Body of pancreas (tissue), 4 donors: ENCODE measurements around the gene NSFL1C. TPM values are rescaled to one million over a fixed set of nuclear protein-coding genes. Genes with fewer than 3 reads are reported as not detected.
A peak's percentile ranks its signal among the peaks of the same experiment; 100 is the strongest.
"Not testable (repeated sequence)": the region's sequence is repeated elsewhere in the genome, so short reads cannot be mapped to it uniquely, and the experiment has no call there.

Experiments used
- ATAC-seq: fragments of 150-250 bp; one replicate; pipeline ENCODE4 v1.9.1; 2016
- DNase-seq, 4 donors: peaks; one replicate each; pipeline ENCODE4 v3.0.0-alpha.2; 2019
- H3K27ac ChIP-seq, 4 donors: fragments of 200-600 bp; sonication (generic); 1 replicate in 3 of 4; 2 replicates in 1 of 4; pipeline versions ENCODE4 v1.5.1 to v1.6.1; 2016 to 2019; ENCODE audit warnings: mild to moderate bottlenecking in 1 of 4, mixed read lengths in 1 of 4, moderate library complexity in 1 of 4
- H3K27me3 ChIP-seq, 2 donors: fragments of 200-600 bp; sonication (generic); one replicate each; pipeline ENCODE4 v1.6.0; 2016; ENCODE audit warnings: mild to moderate bottlenecking in 1 of 2
- H3K36me3 ChIP-seq, 2 donors: fragments of 200-600 bp; sonication (generic); replicated peaks in 1 of 2; 2 replicates each; pipeline ENCODE4 v1.5.1; 2016; ENCODE audit warnings: low read depth in 2 of 2; ENCODE audit not compliant: insufficient read depth in 1 of 2
- H3K4me1 ChIP-seq: fragments of 200-600 bp; sonication (generic); one replicate; pipeline ENCODE4 v1.6.0; 2016
- H3K4me3 ChIP-seq, 2 donors: fragments of 200-600 bp; sonication (generic); 1 replicate in 1 of 2; 2 replicates in 1 of 2; pipeline ENCODE4 v1.5.1; 2016 to 2019
- H3K9me3 ChIP-seq, 3 donors: fragments of 200-600 bp; sonication (generic); 1 replicate in 2 of 3; 2 replicates in 1 of 3; pipeline ENCODE4 v1.5.1; 2016
- POLR2A ChIP-seq, 3 donors: fragments of 450-650 bp; IDR thresholded peaks; one replicate each; pipeline ENCODE4 v1.6.1; 2016; ENCODE audit warnings: antibody characterized with exemption in 3 of 3, mild to moderate bottlenecking in 2 of 3
- WGBS, 2 donors: methylation state at CpG; one replicate each; pipeline ENCODE4 v1.1.5; 2017; 5-methylcytosine and 5-hydroxymethylcytosine counted together
- intact Hi-C: fragments of 100-400 bp; cut with DNase I; formaldehyde crosslinking; loops from one replicate; pipeline ENCODE4 v1.15.1; 2023
- total RNA-seq, 2 donors: library from RNA; depleted of rRNA; stranded (reverse); fragments of >200 nt; gene quantifications; one replicate each; pipeline ENCODE4 v1.1.0, GENCODE V29; 2016
- TF ChIP-seq, protein P1 (sequence below), 7 experiments: fragments of 450-650 bp in 4 of 7; fragments of 200-600 bp in 3 of 7; sonication (generic) in 3 of 7; IDR thresholded peaks; one replicate each; pipeline ENCODE4 v1.5.1; 2016 to 2019; ENCODE audit warnings: antibody characterized with exemption in 7 of 7

The NSFL1C gene
- total RNA-seq, 2 donors from 2014 or later: 23.1 to 33.7 TPM

DNA sequence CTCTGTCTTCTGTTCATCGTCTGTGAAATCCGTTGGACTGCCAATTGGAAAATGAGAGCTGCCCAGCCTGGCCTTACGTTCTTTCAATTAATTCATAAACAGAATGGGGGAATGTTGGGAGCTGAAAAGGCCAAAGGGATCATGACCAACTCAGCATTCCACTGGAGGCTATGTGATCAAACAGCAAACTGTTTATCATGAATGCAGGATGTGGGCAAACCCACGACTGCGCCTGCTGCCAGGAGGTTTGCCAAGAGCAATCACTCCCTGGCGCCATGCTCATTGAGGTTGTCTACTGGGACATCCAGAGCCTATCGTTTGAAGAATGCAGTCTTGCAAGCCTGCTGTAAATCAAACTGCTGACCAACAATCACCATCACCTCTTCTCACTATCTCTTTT is 64.5 kb downstream of the NSFL1C start:
- ATAC-seq: no peak
- no peak for DNase-seq
- intact Hi-C loops: no loop called here
- no peak overlapping the region for H3K4me3 ChIP-seq
- no peaks in the 10 kb centered on the region for H3K36me3 ChIP-seq
- H3K4me1 ChIP-seq: no peaks in the 10 kb centered on the region
- no peaks in the 10 kb centered on the region for H3K27me3 ChIP-seq
- H3K27ac ChIP-seq: no peak overlapping the region
- WGBS, 2 donors: 72 to 73% methylated on average over 7 of the region's 7 CpGs
- H3K9me3 ChIP-seq: no peaks in the 10 kb centered on the region
- no peak for TF ChIP-seq POLR2A (IDR thresholded peaks at IDR 0.05)
- TF ChIP-seq, protein P1, sequence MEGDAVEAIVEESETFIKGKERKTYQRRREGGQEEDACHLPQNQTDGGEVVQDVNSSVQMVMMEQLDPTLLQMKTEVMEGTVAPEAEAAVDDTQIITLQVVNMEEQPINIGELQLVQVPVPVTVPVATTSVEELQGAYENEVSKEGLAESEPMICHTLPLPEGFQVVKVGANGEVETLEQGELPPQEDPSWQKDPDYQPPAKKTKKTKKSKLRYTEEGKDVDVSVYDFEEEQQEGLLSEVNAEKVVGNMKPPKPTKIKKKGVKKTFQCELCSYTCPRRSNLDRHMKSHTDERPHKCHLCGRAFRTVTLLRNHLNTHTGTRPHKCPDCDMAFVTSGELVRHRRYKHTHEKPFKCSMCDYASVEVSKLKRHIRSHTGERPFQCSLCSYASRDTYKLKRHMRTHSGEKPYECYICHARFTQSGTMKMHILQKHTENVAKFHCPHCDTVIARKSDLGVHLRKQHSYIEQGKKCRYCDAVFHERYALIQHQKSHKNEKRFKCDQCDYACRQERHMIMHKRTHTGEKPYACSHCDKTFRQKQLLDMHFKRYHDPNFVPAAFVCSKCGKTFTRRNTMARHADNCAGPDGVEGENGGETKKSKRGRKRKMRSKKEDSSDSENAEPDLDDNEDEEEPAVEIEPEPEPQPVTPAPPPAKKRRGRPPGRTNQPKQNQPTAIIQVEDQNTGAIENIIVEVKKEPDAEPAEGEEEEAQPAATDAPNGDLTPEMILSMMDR (IDR thresholded peaks at IDR 0.05): no peak

DNA sequence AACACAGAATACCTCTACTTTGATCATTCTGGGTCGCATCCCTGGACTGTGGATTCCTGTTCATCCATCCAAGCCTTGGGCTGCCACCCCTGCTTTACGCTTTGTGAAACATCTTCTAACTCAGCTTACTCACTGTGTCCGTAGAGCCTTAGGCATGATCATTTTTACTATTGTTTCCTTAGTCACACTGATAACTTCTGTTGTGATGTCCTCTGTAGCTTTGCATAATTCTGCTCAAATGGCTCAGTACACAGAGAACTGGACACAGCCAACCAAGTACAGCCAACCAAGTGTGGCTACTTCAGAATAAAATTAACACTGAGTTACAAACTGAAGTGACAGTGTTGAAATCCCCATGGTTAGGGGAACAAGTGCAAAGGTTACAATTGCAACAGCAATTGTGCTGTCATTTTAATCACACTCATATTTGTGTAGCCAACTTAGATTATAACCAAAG is 65.2 kb downstream of the NSFL1C start:
- Histone ChIP-seq H3K36me3 (no peaks in the 10 kb centered on the region), H3K4me1 (no peaks in the 10 kb centered on the region), H3K27me3 (no peaks in the 10 kb centered on the region), H3K4me3 (no peak overlapping the region), H3K27ac (no peak overlapping the region), H3K9me3 (no peaks in the 10 kb centered on the region)
- DNase-seq (no peak), ATAC-seq (no peak)
- TF ChIP-seq, protein P1 (IDR thresholded peaks at IDR 0.05): no peak
- no peak for TF ChIP-seq POLR2A (IDR thresholded peaks at IDR 0.05)
- intact Hi-C loops: no loop called here
- 85% methylated on average over 3 of the region's 3 CpGs for WGBS, 2 donors

DNA sequence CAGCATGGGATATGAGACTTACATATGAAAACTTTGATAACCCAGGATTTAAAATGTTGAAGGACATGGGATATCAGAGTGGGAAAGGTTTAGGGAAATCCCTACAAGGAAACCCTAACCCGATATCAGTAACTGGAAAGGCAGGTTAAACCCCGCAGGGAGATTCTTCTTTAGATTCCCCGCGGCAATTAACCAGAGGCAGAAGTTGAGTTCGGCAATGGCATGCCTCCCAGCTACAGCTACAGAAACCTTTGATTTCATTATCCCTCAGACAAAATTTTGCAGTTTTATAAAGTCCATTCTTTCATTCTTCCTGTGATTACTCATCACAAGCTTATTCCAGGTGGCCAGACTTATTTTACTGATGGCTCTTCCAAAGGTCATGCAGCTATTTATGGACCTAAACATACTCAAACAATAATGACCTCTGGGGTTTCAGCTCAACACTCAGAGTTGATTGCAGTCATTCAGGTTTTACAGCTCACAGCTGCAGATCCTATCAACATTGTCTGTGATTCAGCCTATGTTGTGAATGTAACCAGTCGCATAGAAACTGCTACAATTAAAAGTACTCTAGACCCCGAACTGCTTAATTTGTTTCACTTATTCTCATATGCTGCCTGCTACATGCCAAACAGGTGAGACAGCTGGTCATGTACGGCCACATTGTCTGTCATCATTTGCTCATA is 66.8 kb downstream of the NSFL1C start:
- not testable (repeated sequence) for H3K4me3 ChIP-seq, ATAC-seq, H3K27me3 ChIP-seq, H3K9me3 ChIP-seq, DNase-seq, H3K36me3 ChIP-seq, H3K4me1 ChIP-seq, H3K27ac ChIP-seq
- intact Hi-C loops: loop anchor here (10.0 kb wide), 1 partner anchor 65 kb away; the partner anchor contains the start of gene NSFL1C
- 36 to 54% methylated on average over 8 of the region's 8 CpGs for WGBS, 2 donors

DNA sequence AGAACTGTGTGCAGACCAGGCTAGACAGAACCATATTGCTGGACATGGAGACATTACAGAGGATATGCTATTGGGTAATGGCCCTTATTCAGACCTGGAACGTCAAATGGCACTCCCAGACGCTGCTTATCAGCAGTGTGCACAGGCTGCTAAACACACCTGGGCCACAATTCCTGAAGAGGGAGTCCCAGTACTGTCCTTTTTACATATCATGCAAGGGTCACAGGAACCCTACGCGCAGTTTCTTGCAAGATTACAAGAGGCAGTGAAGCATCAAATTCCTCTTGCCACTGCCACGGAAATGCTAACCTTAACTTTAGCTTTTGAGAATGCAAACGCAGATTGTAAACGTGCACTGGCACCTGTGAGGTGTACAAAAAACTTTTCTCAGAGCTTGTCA is 68.5 kb downstream of the NSFL1C start:
- H3K36me3 ChIP-seq, H3K4me1 ChIP-seq, H3K27ac ChIP-seq, ATAC-seq, H3K27me3 ChIP-seq, H3K9me3 ChIP-seq, H3K4me3 ChIP-seq: not testable (repeated sequence)
- peak in 1 of 4 donors; percentile 14 for DNase-seq
- 24 to 29% methylated on average over 7 of the region's 7 CpGs for WGBS, 2 donors
- intact Hi-C loops: loop anchor here (10.0 kb wide), 1 partner anchor 67 kb away; the partner anchor contains the start of gene NSFL1C

GRCh38 chr20:1397710-1398109 is 68.9 kb downstream of the NSFL1C start:
- TF ChIP-seq, protein P1 (IDR thresholded peaks at IDR 0.05): peak in 4 of 7 experiments; percentile 20 to 40 (median 22)
- no peak for TF ChIP-seq POLR2A (IDR thresholded peaks at IDR 0.05)
- Histone ChIP-seq H3K27ac (no peak overlapping the region), H3K27me3 (no peaks in the 10 kb centered on the region), H3K36me3 (no peaks in the 10 kb centered on the region), H3K4me1 (peaks cover 6% of the 10 kb centered on the region), H3K4me3 (no peak overlapping the region), H3K9me3 (no peaks in the 10 kb centered on the region)
- no peak for ATAC-seq
- DNase-seq: no peak
- intact Hi-C loops: loop anchor here (10.0 kb wide), 1 partner anchor 67 kb away; the partner anchor contains the start of gene NSFL1C
- 63 to 72% methylated on average over 4 of the region's 4 CpGs for WGBS, 2 donors

GRCh38 chr20:1396702-1397101 is 69.9 kb downstream of the NSFL1C start:
- Histone ChIP-seq H3K27me3 (no peaks in the 10 kb centered on the region), H3K9me3 (no peaks in the 10 kb centered on the region), H3K36me3 (no peaks in the 10 kb centered on the region), H3K4me3 (no peak overlapping the region), H3K4me1 (peaks cover 12% of the 10 kb centered on the region), H3K27ac (no peak overlapping the region)
- ATAC-seq: no peak
- no peak for TF ChIP-seq POLR2A (IDR thresholded peaks at IDR 0.05)
- TF ChIP-seq, protein P1 (IDR thresholded peaks at IDR 0.05): no peak
- no peak for DNase-seq
- intact Hi-C loops: loop anchor here (10.0 kb wide), 1 partner anchor 68 kb away; the partner anchor contains the start of gene NSFL1C
- WGBS, 2 donors: 67 to 72% methylated on average over 4 of the region's 4 CpGs
